HG03066 (cell line): ENCODE results near the gene SMIM10L2A.
"Not testable (repeated sequence)": the region's sequence is repeated elsewhere in the genome, so short reads cannot be mapped to it uniquely, and the experiment has no call there.

Experiments used
- ATAC-seq: cut with Tn5 transposase; IDR thresholded peaks from one replicate; pipeline ENCODE4 v1.9.1; 2021; ENCODE audit warnings: low read depth; ENCODE audit not compliant: unreplicated experiment

The SMIM10L2A gene

DNA sequence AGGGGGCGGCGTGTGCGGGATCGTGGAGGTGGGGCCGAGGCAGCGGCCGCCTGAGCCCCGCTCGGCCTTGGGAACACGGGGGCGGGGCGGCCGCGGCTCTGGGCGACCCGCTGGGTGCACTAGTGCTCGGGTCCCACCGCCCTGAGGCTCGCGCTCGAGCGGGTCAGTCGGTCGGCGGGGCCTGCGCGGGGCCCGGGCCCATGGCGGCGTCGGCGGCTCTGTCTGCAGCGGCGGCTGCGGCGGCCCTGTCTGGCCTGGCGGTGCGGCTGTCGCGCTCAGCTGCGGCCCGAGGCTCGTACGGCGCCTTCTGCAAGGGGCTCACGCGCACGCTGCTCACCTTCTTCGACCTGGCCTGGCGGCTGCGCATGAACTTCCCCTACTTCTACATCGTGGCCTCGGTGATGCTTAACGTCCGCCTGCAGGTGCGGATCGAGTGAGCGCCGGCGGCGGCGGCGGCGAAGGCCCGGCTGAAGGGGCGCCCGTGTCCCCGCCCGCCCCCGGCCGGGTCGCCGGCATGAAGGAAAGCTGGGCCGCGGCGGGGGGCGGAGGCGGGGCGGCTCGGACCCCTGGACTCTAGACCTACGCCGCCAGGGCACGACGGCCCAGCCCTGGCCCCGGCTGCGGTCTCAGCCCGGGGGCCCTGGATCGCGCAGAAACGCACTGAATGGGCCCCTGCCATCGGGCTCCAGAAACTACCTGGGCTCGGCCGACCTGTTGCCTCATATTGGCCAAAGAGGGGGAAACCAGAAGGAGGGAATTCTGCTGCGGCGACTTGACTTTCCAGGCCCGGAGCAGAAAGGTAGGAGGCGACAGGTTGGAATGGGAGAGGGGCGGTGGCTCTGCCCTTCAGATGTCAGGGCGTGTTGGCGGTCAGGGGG, at the start of gene SMIM10L2A:
SMIM10L2A (plus strand) TSS at position 13 of the 878 bp plus-strand sequence; CDS start at position 201, 188 bp downstream.
- ATAC-seq: peak; percentile 52

DNA sequence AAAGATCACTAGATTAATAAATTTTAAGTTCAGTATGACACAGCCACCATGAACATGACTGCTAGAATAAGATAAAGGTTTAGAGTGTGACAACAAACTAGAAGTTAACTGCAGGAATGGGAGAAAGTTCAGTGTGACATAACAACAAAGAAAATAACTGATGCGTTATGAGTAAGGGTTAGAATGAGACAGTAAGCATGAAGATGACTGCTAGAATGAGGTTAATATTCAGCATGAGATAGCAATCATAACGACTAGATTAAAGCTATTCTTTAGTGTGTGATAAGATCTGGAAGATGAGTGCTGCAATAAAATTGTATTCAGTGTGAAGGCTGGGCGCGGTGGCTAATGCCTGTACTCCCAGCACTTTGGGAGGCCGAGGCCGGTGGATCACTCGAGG, 48.4 kb upstream of the SMIM10L2A start:
- ATAC-seq: no peak

DNA sequence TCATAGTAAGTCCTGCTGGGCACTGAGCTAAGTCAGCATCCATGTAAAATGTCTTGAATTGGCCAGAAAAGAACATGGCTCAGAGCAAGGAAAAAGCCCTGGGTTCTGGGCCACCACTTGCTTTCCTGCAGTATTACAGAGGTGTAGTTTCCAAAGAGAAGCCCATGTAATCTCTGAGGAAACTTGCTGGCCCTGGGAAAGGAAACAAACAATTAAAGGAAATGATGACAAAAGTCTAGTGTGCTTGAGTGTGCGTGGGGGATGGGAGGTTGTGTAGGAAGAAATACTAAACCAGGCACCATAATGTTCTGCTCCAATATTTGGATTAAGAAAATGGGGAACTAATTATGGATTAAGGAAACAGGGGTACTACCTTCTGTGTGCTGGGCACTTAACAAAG, 39.5 kb upstream of the SMIM10L2A start:
- no peak for ATAC-seq

DNA sequence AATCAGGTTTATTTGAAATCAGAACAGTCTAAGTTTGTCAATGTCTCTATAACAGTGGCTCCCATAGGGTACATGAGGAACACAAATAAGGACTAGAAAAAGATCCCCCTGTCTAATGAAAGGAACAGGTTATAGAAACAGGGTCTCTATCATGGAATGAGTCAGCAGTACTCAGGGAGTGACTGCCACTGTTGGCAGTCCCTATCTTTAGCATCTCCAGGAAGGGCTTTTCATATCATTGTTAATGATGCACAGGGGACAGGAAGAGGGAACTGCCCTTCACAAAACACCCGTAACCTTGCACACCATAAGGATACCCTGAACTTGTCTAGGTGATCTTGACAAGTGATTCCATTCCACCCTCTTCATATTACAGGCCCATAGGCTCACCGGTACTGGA, 38.5 kb upstream of the SMIM10L2A start:
- ATAC-seq: no peak

DNA sequence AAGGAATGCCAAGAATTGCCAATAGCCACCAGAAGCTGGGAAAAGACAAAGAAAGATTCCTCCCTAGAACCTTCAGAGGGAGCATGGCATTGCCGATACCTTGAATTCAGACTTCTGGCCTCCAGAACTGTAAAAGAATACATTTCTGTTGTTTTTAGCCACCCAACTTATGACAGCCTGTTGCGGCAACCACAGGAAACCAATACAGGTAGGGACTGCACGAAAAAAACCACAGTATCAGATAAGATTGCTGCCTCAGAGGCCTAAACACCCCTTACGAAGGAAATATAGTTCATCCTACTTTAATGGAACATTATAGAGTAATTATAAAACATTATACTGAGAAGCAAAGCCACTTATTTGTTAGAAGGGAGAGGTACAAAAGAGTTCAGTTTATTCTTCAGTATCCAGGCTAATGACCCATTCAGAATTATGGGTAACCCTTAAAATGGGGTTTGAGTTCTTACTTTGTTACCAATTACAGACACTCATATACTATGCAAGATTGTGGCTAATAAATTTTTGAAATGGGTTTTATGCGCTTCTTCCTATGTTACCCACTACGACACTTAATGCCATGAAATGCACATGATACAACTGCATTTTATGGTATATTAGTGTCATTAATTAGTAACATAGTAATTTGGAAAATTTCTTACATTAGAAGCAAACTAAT, 37.4 kb upstream of the SMIM10L2A start:
- no peak for ATAC-seq

DNA sequence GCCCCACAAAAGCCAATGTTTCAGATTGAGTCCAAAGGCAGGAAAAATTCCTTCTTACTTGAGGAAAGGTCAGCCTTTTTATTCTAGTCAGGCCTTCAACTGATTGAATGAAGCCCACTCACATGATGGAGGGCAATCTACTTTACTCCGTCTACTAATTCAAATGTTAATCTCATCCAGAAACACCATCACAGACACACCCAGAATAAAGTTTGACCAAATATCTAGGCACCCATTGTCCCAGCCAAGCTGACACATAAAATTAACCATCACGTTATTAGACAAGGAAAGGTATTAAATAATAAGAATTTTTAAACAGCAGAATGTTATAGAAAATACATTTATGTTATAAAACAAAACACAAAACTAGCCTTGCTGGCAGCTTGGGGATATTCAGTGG, 32.9 kb upstream of the SMIM10L2A start:
- no peak for ATAC-seq

DNA sequence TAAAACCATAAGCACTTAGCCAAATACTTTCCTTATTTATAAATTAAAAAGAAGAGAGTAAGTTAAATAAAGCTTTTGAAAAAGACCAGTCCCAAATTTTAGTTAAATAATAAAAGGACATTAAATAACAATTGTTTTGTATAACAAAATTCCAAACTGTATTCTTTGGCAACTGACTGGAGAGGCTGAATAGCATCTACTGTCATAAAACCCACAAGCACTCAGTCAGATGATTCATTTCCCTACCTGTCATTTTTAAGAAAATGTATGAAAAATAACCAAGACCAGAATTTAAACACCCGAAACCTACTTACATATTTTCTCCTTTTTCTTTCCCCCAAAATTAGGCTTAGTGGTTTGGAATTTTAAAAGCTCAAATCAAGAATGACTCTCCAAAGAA, 32.5 kb upstream of the SMIM10L2A start:
- ATAC-seq: no peak

DNA sequence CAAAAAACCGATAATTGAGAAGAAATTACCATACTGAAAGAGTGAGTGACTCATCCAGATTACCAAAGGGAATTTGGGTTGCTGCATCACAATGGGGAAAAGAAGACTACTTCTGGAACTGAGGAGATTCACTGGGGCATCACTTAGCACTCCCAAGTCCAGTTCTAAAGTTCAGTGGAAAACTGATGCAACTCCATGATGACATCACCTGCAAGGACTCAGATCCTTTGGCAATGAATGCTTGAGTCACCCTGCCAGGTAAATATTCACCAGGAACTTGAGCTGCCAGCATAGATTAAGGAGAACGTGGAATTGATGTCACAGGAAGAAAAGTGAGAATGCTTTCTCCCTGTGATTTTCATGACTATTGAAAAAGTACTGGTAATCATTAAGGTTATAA, 32.0 kb upstream of the SMIM10L2A start:
- ATAC-seq: no peak

DNA sequence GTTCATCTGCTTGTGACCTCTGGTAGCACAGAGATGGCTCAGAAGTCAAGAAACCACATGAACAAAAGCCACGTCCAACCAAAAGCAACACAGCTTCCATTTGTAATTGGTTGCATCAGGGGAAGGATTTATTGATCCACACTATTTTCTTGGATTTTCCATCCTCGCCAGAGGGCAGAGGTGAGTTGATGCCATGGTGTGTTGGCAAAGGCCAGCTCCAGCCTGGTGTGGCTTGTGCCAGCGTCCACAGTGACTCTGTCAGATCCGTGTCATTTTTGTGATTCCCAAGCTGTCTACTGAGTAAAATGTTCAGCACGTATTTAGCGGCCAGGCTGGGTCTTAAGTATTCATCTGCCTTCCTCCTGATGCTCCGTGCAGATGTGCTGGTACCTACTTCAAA, 30.0 kb upstream of the SMIM10L2A start:
- no peak for ATAC-seq

DNA sequence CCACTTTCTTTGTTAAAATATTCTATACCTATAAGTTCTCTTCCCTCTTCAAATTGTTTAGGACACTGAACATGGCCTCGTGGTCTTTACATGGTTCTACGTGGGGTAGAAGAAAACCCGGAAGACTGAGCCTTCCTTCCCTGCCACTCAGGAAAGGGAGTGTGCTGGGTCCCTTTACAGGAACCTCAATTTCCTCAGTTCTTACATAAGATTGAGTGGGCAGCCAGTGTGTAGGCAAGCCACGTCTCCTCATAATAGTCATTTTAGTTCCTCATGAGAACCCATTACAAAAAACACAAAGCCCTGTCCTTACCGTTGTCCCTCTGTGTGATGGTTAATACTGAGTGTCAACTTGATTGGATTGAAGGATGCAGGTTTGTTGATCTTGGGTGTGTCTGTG, 28.7 kb upstream of the SMIM10L2A start:
- no peak for ATAC-seq

DNA sequence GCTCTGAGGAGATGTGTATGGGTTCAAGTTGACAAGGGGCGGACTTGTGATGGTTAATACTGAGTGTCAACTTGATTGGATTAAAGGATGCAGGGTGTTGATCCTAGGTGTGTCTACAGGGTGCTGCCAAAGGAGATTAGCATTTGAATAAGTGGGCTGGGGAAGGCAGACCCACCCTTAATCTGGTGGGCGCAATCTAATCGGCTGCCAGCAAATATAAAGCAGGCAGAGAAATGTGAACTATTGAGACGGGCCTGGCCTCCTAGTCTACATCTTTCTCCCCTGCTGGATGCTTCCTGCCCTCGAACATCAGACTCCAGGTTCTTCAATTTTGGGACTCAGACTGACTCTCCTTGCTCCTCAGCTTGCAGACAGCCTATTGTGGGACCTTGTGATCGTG, 26.7 kb upstream of the SMIM10L2A start:
- no peak for ATAC-seq

DNA sequence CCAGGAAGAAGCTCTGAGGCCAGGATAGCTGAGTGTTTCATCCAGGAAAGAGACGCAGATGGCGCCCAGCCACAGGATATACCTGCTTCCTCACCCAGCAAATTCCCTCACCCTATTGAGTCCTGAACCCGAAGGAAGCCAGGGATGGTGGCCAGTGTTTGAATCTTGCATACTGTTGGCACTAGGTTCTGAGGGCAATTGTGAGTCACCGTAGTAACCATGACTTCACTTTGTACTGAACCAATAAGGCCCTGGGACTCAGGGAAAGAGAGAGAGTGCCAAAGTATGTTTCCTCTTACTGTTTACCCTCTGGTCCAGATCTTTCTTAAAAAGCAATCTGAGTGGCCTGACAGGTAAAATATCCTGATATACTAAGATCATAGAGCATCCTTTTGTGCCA, 25.6 kb upstream of the SMIM10L2A start:
- no peak for ATAC-seq

DNA sequence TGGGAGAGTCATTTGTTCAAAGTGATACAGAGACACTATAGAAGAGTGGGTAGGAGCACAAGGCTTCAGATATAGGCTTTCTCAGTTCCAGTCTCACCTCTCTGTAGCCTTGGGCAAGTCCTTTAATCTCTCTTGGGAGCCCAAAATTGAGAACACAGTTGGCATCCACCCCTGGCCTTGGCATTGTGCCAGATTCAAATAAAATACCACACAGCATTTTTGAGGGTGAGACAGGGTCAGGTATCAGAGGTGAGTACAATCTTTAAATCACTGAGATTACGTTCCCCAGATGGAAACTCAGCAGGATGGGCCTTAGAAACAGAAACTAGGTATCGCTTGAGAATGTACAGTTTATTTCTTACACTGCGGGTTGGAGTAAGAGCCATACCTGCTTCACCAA, 25.2 kb upstream of the SMIM10L2A start:
- ATAC-seq: no peak

DNA sequence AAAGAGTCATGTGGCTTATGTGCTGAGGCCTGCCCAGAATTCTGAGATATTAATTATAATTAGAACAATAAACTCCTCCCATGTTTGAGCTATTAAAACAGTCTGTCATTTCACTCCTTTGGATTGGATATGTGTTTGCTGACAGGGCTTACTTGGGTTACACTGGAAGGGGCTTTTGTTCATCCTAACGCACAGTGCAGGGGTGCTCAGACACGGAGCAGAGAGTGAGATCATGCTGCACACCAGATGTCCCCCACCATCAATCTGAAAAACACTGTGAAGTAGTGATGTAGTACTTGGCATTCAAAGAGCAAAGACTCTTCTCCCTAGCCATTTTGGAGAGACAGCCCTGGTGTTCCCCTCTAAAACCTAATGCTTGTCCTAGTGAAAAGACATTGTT, 24.1 kb upstream of the SMIM10L2A start:
- ATAC-seq: no peak

DNA sequence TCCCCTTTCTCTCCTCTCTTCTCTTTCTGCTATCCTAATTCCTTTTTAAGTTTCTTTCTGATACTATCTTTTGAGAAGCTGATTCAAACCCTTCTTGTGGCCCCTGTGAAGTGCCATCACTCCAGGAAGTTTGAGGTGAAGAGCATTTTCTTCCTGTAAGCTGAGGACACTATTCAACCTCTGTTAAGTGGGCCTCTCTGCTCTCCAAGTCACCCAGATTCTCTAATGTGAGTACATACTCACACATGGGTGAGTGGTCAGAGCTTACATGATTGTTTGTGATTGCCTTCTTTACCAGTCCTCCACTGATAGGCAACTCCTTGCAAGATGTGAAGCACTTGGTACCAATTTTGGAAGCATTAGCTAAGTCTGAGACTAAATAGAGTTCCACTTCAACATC, 18.4 kb upstream of the SMIM10L2A start:
- ATAC-seq: no peak

DNA sequence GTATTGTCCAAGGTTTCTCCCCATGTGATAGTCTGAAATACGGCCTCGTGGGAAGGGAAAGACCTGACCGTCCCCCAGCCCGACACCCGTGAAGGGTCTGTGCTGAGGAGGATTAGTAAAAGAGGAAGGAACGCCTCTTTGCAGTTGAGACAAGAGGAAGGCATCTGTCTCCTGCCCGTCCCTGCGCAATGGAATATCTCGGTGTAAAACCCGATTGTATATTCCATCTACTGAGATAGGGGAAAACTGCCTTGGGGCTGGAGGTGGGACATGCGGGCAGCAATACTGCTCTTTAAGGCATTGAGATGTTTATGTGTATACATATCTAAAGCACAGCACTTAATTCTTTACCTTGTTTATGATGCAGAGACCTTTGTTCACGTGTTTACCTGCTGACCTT, 15.3 kb upstream of the SMIM10L2A start:
- ATAC-seq: not testable (repeated sequence)

DNA sequence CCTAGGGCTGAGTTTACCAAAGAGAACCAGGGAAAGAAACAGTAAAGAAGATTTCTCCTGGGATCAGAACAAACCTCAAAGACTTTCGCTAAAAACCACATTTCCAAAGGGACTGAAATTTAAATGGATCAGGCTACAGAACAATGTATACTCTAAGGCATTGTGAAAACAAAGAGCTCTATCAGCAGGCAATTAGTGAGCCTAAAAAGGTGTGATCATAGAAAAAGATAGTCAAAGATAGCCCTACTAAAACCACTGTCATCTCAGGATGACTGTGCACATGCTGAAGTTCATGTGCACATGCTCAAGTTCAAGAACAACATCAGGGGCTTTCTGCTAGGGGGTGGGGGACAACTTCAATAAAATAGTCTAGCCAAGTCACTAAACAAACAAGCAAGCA, 12.9 kb upstream of the SMIM10L2A start:
- no peak for ATAC-seq

DNA sequence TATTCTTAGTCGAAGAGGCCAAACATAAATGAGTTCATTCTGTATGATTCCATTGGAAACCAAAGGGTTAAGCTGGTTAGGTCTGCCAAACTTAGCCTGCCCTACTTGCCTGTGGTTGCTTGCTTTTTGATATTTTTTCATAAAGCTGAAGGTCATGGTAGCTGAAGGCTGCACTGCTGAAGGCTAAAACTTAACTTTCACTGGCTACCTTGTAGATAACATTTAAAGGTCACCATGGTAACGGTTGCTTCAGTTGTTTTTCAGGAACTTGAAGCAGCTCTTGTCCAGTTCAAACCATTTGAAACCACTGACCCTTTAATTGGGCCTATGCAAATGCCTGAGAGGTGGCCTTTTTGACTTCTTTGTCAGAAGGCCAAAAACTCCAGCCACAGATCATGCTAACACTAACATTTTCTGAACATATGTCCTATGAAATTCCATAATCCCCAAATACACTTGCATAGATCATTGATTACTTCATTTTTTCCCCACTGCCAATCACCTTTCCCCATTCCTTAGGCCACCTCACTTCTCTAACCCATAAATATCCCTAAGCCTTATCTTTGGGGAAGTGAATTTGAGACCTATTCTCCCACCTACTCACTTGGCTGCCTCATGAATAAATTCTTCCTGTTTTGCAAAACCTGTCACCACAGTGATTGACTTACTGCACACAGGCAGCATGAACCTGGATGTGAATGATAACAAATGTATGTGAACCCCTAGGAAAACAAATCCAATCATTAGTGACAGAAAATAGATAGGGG, 10.7 kb upstream of the SMIM10L2A start:
- no peak for ATAC-seq

DNA sequence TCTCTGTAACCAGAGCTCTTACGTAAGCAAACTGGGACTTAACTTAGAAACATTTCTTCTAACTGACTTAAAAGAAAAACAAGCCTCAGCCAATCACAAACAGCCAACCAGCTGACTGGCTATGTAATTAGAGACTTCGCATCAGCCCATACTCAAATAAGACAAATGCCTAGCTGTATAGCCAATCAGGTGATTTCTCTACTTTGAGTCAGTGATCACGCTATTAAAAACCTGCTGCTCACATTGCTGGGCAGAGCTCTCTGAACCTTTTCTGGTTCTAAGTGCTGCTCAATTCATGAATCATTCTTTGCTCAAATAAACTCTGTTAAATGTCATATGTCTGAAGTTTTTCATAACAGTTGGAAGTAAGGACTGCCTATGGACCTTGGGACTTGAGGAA, 9.9 kb upstream of the SMIM10L2A start:
- ATAC-seq: no peak

DNA sequence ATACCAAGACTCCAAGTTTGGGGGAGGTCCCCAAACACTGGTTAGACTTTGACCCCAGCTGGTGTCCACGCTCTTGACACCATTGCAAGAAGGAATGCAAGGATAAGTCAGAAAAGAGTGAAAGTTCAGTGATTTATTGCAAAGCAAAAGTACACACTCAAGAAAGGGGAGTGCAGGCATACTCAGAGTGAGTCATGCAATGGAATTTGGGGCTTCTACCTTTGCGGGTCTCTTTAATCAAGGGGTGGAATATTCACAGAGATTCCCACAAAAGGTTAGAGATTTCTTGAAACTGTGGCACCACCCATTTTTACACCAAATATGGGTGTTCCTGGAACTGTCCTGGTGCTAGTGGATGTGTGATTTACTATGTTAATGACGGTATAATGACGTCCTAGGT, 5.2 kb upstream of the SMIM10L2A start:
- ATAC-seq: no peak

DNA sequence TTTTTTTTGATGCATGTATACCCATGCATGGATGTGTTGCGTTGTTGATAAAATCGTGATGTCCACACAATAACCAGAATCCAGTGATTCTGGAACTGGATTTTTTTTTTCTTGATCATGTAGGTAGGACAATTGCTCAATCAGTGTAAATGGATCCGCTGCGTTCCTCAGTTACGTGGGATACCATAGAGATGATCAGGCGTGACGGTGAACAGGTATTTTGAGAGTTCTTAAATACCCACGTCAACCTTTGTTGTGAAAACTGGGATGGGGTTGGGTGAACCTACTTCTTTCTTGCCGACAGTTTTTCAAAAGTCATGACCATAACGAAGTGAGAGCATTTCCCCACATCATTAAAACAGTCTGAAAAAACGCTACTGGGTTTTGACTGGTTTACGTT, 913 bp upstream of the SMIM10L2A start:
- ATAC-seq: no peak
